NCI-H128 (cell line): ENCODE measurements around the gene CDK14.
"Not testable (repeated sequence)": the region's sequence is repeated elsewhere in the genome, so short reads cannot be mapped to it uniquely, and the experiment has no call there.

Experiments
- DNase-seq: peaks from one replicate; lab custom pipeline; 2025; ENCODE audit not compliant: unreplicated experiment; lab: John Stamatoyannopoulos, UW

CDK14 gene

GRCh38 chr7:90889210-90889609 lies 293.1 kb downstream of the CDK14 start:
- DNase-seq: no peak

DNA sequence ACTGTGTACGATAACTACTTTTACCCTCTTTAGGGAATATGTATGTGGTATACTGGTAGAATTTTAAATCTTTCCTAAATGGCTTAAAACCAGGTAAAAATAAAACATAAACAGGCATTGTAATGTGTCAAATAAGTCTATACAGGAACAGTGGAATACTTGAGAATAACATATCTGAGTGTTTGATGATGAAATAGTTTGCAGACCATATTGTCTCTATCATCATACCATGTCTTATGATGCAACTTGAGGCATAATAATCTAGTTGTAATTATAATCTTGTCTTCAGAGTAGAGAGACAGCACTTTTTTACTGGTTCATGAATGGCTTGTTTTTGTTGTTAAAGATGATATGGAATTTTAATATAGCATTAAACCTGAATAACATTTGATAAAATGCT lies 293.5 kb downstream of the CDK14 start:
- DNase-seq: no peak

DNA sequence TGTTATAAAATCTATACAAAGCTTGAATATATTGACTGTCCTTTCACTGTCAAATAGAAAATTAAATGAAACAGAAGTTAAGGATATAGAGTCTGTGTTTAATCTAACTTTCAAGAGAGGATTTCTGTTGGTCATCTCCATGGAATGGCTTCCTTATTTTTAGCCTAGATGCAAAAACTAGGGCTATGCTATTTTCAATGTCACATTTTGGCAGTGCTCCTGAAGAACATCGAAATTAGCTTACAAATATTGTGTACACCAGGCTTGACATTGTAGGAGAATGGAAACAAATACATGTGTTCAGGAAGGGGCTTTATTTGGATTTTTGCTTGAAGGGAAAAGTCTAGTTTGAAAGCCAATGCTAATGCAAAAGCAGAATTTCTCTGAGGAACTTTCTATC lies 295.4 kb downstream of the CDK14 start:
- DNase-seq: no peak

GRCh38 chr7:90892213-90892612 lies 296.1 kb downstream of the CDK14 start:
- no peak for DNase-seq

- no peak for DNase-seq
Observed at GRCh38 chr7:90894122-90894521, 298.0 kb downstream of the CDK14 start.

GRCh38 chr7:90896458-90896857 lies 300.3 kb downstream of the CDK14 start:
- no peak for DNase-seq

- no peak for DNase-seq
Observed at GRCh38 chr7:90897961-90898469, 301.9 kb downstream of the CDK14 start.

GRCh38 chr7:90900628-90901356 lies 304.7 kb downstream of the CDK14 start:
- no peak for DNase-seq

DNA sequence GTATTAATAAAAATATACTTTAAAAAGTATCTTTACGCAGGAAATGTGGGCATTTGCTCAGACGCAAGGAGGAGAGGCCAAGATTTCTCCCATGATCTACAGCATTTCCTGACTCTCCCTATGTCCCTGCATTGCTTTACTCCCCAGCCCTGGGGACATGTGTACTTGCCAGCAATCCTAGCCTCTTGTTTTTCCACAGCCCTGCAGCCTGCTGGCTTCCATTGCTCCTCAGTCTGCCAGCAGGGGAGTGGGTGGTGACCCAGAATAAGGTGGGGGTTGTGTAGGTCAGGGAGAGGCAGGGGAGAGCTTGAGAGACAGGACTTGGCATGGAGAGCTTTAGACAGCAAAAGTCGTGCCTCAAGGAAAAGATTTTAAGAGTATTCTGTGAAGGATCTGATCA lies 307.7 kb downstream of the CDK14 start:
- no peak for DNase-seq

GRCh38 chr7:90910136-90910535 lies 314.0 kb downstream of the CDK14 start:
- DNase-seq: no peak

DNA sequence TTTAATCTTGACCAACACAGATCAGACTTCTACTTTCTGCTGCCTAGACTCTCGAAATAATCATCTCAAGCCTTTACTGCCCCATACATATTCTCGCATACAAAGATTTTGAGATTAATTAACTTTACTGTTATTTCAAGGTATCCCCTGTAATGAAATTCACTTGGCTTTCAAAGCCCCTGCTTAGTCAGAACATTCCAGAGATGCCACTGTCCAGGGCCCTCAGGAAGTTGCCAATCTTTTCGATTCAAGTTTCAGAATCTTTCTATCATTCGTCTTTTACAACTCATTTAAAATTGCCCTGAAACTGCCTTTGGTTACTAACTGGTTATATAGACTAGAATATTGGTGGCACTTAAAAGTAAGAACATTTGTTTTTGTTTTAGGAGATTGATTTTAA lies 320.2 kb downstream of the CDK14 start:
- no peak for DNase-seq

- no peak for DNase-seq
Observed at GRCh38 chr7:90917539-90917938, 321.4 kb downstream of the CDK14 start.

DNA sequence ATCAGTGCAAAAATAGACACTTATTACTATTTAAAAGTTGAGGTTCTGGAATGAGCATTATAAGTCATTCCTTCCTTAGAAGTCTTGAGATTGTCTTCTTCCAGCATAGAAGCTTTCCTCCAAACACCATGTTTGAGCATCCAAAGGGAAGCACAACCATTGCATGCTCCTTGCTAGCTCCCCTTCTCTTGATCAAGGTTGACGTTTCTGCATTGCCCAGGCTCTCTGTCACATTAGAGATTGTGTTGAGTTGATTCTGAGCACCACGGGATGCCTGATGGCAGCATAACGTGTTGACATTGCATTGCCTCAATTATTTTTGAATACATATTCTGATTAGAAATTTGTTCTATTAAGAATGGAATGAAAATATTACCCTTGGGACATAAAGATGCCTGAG lies 322.2 kb downstream of the CDK14 start:
- no peak for DNase-seq

DNA sequence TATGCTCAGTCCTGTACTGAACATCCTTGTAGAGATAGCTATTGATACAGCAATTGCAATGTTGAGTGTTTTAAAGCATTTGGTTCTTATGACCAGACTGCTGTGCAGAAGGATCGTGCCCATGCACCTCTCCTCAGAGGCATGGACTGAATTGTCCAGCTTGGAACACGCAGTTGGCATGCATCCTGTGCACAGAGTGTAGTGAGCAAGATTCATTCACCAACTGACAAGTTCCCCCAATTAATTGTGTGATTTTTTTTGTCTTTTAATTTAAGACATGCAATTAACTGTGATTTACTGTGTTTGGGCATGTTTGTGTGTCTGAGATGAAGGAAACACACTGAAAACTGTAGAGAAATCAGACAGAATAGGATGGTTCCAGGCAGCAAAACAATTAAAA lies 323.7 kb downstream of the CDK14 start:
- no peak for DNase-seq

DNA sequence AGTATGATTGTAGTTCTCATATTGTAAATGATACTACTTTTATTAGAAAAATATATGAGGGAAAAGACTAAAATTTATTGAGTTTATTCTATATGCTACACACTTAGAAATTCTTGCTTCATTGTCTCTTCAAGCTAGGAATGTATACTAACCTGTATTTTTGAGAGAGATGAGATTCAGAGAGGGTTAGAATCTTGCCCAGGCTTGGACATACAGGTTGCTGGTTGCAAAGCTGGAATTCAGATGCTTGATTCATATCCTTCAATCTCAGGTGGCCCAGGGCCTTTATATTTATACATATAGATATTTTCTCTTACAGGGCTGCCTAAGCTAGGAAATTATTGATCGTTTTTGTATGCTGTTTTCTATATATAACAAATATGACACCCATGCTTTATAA lies 324.2 kb downstream of the CDK14 start:
- no peak for DNase-seq

DNA sequence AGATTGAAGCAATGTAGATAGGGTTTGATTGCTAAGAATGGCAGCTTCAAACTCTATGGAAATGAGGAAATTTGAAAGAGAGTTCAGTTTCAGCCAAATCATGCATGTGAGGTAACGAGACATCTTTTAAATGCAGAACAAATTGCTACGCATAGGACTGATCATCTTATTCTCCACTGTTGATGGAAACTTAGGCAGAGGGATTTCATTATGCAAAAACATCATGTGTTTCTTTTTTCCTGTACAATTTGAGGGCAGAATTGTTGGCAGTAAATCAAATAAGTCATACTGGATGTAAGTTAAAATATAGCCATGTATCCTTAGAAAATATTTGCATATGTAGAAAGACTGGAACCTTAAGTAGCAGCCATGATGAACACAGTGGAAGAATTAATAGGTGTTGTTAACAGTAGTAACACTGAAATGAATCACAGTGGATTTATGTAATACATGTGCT lies 327.4 kb downstream of the CDK14 start:
- DNase-seq: no peak

GRCh38 chr7:90928700-90929424 lies 332.7 kb downstream of the CDK14 start:
- not testable (repeated sequence) for DNase-seq

- DNase-seq: no peak
Observed at GRCh38 chr7:90931986-90932916, 336.1 kb downstream of the CDK14 start.

- no peak for DNase-seq
Observed at GRCh38 chr7:90933041-90933440, 336.9 kb downstream of the CDK14 start.

DNA sequence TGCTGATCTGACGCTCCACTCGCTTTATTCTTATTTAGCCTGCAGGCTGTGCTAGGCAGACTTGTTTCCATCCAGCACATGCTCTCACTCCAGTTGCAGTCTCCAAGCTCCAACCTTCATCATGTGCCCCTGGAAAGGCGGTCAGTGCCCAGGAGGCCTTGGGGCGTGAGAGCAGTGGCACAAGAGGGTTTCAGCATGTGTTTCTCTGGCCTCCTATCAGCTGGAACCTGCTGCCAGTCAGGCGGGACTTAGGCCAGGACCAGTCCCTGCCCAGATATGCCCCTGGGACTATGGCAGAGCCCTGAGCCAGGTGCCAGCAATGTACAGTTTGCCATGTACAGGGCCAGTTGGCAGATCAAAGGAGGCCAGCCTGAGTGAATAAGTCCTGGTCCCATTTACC lies 337.9 kb downstream of the CDK14 start:
- no peak for DNase-seq

GRCh38 chr7:90938371-90938770 lies 342.2 kb downstream of the CDK14 start:
- no peak for DNase-seq
